22Rv1 (cell line): ENCODE results near the gene LZTS2.
A peak's percentile ranks its signal among the peaks of the same experiment; 100 is the strongest.

ENCODE experiments used
- H3K27ac ChIP-seq: fragments of 450-650 bp; 2 replicates; pipeline ENCODE4 v1.5.1; 2017
- ZFX ChIP-seq: fragments of 450-650 bp; IDR thresholded peaks from 2 replicates; pipeline ENCODE4 v1.6.1; 2017; ENCODE audit warnings: antibody characterized with exemption, borderline replicate concordance
- TF ChIP-seq, protein P1 (sequence below): fragments of 450-650 bp; IDR thresholded peaks from 2 replicates; pipeline ENCODE4 v1.5.1; 2017; ENCODE audit warnings: mild to moderate bottlenecking

Gene LZTS2

DNA sequence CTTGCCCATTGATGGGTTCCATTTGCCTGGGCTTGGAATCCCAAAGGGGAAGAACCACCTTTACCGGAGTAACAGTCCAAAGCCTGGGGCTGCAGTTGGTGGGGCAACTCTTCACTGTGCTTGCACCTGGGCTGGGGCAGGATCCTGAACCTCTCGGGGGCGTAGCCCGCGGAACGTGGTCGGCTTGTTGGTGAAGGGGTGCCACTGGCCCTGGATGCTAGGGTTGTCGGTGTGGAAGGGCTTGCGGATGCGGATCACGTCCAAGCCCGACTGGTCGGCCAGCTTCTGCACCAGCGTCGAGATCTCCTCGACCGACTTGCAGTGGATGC lies 13.0 kb upstream of the LZTS2 start:
- peak overlapping the region; percentile 92 for H3K27ac ChIP-seq
- TF ChIP-seq, protein P1, sequence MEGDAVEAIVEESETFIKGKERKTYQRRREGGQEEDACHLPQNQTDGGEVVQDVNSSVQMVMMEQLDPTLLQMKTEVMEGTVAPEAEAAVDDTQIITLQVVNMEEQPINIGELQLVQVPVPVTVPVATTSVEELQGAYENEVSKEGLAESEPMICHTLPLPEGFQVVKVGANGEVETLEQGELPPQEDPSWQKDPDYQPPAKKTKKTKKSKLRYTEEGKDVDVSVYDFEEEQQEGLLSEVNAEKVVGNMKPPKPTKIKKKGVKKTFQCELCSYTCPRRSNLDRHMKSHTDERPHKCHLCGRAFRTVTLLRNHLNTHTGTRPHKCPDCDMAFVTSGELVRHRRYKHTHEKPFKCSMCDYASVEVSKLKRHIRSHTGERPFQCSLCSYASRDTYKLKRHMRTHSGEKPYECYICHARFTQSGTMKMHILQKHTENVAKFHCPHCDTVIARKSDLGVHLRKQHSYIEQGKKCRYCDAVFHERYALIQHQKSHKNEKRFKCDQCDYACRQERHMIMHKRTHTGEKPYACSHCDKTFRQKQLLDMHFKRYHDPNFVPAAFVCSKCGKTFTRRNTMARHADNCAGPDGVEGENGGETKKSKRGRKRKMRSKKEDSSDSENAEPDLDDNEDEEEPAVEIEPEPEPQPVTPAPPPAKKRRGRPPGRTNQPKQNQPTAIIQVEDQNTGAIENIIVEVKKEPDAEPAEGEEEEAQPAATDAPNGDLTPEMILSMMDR = no peak
- TF ChIP-seq ZFX = no peak

DNA sequence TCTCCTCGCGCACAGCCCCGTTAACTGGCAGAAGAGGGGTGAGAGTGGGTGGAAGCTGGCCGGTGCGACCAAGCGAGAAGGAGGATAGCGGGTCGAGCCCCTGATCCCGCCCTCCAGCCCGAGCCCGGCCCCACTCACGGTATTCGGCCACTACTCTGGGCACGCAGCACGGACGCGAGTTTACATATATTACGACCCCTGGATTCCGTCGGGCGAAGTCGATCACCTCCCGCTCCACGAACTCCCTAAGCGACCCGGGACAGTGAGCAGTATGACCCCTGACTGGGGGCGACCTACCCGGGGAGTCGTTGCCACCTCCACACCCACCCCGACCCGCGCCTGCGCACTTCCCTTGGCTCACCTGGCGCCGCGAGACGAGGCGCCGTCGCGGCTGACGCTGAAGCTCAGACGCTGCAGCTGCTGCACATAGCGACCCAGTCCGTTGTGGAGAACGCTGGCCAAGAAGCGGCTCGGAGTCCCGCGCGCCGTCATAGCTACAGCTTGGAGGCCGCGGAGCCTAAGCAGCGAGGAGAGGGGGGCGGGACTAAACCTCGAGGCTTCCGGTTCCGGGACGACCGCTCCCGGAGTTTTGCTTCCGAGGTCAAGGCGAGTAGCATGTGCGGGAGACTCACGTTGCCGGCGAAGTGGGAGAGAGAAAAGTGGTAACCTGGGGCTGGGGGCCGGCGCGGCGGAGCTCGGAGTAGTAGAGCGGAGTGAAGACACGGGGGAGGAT lies 12.5 kb upstream of the LZTS2 start, which contains the start of the genes MRPL43 and TWNK:
MRPL43 (minus strand) TSS at position 546 of the 733 bp plus-strand sequence; CDS start at position 492, 54 bp downstream.
TWNK (plus strand) TSS at position 592 of the 733 bp plus-strand sequence. CDS start 668 bp downstream, outside the sequence.
- no peak for TF ChIP-seq ZFX
- TF ChIP-seq, protein P1 = no peak
- peak within 1 kb of the TSS; percentile 92 for H3K27ac ChIP-seq

DNA sequence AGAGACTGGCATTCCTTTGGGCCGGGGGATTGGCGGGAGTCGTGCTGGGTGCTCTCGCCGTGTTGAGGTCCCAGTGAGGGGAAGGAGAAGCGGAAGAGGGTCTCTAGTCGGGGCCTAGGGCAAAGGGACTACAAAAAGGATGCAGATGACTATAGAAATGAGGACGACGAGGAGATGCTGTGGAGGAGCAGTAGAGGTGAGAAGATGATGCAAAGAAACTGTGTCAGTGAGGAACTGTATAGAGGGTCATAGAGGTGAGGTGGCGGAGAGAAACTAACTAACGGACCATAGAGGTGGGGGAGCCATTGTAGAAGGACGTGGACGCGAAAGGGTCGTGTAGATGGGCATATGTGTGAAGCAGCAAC lies 11.9 kb upstream of the LZTS2 start:
- peak overlapping the region; percentile 92 for H3K27ac ChIP-seq
- TF ChIP-seq, protein P1 = no peak
- TF ChIP-seq ZFX = no peak

DNA sequence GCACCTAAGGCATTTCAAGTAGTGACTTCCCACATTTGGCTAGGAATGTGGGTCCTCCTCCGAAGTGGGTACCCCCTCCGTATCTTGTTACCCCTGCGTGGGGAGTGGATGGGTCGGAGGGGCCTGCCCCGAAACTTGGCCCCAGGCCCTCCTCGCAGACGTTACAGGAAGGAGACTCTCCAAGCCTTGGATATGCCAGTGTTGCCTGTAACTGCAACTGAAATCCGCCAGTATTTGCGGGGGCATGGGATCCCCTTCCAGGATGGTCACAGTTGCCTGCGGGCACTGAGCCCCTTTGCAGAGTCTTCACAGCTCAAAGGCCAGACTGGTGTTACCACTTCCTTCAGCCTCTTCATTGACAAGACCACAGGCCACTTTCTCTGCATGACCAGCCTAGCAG lies 11.4 kb upstream of the LZTS2 start:
- no peak overlapping the region; the same call in 1 of the 2 replicates for H3K27ac ChIP-seq
- TF ChIP-seq, protein P1 = no peak
- TF ChIP-seq ZFX = no peak

DNA sequence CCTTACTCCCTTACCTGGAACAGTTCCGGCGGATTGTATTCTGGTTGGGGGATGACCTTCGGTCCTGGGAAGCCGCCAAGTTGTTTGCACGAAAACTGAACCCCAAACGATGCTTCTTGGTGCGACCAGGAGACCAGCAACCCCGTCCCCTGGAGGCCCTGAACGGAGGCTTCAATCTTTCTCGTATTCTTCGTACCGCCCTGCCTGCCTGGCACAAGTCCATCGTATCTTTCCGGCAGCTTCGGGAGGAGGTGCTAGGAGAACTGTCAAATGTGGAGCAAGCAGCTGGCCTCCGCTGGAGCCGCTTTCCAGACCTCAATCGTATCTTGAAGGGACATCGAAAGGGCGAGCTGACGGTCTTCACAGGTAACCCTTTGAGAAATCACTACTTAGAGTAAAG lies 10.5 kb upstream of the LZTS2 start:
- TF ChIP-seq ZFX = no peak
- TF ChIP-seq, protein P1 = no peak
- no peak overlapping the region for H3K27ac ChIP-seq

DNA sequence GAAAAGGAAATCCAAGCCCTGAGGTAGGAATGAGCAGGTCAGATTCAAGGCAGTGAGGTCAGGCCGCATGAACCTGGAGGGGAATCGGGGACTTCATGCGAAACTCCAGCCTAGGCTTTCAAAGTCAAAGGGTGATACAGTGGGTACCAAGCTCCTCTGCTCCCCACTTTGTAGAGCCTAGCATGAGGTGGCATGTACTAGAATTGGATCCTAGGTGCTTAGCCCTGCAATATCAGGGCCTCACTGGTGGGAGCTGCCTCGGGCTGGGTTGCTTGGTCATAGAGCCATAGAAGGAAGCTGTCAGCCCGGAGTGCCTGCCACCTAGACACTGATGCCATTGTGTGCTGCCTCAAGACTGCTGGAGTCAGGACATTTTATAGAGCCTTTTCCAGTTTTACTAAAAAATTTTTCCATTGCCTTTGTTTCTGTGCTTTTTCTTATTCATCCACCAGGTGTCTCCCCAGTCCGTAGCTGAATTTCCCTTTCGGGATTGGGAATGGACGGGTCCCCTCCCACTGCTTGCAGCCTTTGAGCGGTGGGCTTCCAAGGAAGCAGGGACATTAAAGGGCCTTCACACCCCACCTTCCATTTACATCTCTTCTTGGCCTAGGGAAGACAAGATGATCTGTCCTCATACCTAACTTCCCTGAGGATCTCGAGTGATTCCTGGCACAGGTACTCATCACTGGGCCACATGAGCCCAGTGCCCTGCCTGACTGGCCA lies 5.5 kb upstream of the LZTS2 start:
- TF ChIP-seq, protein P1 = peak; percentile 73
- TF ChIP-seq ZFX = no peak
- H3K27ac ChIP-seq = 0 out of 2 replicates have a peak overlapping the region, but pooled peaks have one; percentile 96

DNA sequence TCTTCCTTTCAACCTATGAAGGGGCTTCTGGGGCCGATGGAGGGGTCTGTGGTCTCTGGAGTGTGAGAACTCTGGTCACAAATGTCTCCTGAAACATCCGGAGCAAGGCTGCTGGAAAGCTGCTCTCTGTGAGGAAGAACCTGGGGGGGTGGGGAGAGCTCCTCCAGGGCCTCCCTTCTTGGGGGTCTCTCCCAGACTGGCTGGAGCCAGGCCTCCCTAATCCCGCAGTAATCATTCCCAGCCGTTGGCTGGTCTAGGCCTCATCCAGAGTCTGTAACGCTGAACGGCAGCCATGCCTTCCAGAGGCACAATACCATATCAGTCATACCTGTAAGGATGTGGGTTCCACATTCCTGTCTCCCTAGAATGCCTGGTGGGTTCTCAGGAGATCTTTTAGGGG lies 4.4 kb upstream of the LZTS2 start:
- TF ChIP-seq, protein P1 = no peak
- TF ChIP-seq ZFX = no peak
- peak overlapping the region; percentile 96 for H3K27ac ChIP-seq
